OCI-LY7 (cell line): ENCODE results near the gene FBXL16.

Source experiments
- EZH2phosphoT487 ChIP-seq: fragments of 200-600 bp; sonication (generic); IDR thresholded peaks from 2 replicates; pipeline ENCODE4 v1.6.1; 2018; ENCODE audit warnings: low read depth, borderline replicate concordance, mild to moderate bottlenecking, mixed run types, antibody characterized with exemption, low read length, moderate library complexity, mixed read lengths
- TF ChIP-seq, protein P1 (sequence below): fragments of 200-600 bp; sonication (generic); conservative IDR thresholded peaks from 2 replicates; pipeline ENCODE4 v1.5.1; 2014; ENCODE audit warnings: mild to moderate bottlenecking, antibody characterized with exemption, low read length, moderate library complexity, mixed read lengths

DNA sequence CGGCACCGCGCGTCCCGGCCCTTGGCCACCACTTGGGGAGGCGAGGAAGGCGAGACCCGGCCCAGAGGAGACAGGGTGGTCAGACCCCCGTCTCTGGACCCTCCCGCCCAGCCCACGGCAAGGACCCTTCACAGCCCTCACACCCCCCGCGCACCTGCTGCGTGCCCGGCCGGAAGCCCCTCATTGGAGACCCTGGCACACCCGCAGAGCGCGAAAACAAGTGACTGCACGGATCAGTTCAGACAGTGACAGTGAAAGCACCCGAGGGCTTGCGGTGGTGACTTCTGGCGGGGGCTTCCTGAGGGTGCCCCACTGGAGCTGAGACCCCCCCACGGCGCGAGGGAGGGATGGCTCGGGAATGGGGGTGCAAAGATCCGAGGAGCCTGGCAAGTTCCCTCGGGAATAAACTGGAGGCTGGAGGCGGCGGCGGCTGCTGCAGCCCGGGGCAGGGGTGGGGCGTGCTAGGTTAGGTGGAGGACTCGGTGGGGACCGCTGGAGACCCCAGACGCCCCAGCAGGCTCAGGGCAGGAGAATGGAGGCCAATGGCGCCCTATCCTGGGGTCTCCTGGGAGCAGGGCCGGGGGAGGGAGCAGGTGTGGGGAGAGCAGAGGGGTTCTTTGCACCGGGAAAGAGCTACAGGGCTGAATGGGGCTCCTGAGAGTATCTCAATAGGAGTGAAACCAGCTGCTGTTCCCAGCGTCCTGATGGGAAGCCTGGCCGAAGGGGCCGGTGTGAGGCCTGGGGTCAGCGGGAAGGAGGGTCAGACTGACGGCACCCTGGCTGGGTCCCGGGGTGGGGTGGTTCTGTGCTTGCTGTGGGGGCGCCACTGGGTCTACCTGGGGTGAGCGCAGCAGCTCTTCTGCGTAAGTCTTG lies 824 bp upstream of the FBXL16 start:
- TF ChIP-seq, protein P1, sequence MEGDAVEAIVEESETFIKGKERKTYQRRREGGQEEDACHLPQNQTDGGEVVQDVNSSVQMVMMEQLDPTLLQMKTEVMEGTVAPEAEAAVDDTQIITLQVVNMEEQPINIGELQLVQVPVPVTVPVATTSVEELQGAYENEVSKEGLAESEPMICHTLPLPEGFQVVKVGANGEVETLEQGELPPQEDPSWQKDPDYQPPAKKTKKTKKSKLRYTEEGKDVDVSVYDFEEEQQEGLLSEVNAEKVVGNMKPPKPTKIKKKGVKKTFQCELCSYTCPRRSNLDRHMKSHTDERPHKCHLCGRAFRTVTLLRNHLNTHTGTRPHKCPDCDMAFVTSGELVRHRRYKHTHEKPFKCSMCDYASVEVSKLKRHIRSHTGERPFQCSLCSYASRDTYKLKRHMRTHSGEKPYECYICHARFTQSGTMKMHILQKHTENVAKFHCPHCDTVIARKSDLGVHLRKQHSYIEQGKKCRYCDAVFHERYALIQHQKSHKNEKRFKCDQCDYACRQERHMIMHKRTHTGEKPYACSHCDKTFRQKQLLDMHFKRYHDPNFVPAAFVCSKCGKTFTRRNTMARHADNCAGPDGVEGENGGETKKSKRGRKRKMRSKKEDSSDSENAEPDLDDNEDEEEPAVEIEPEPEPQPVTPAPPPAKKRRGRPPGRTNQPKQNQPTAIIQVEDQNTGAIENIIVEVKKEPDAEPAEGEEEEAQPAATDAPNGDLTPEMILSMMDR: 0 out of 2 replicates have a peak, but pooled peaks have one; percentile 10
- TF ChIP-seq EZH2phosphoT487: no peak
